Activated T-helper 1 cell treated with anti-CD3 and anti-CD28 coated beads, Interleukin-12 subunit alpha, Interleukin-12 subunit beta, Interleukin-2, Interleukin-4 antibody, amounts not matched to agents 30 ng/mL and 10 ng/mL and 1 ng/mL, durations not matched to agents 14 hours and 24 hours and 36 hours (primary cell): ENCODE data around the gene ZNF638. TPM values are rescaled to one million over a fixed set of nuclear protein-coding genes. Genes with fewer than 3 reads are reported as not detected.

Source experiments
- total RNA-seq: library from RNA; stranded (reverse); gene quantifications from 2 replicates; pipeline ENCODE4 v1.2.3, GENCODE V29; 2022

Gene ZNF638
- total RNA-seq, 1 donor from 2014 or later: 88.8 TPM

Other genes with a start within 250 kb of the ZNF638 start
- 11.4 and 14.7 TPM in 2 replicates for gene MCEE, start 201.6 kb upstream of the ZNF638 start, total RNA-seq
- gene MPHOSPH10, start 201.1 kb upstream of the ZNF638 start, total RNA-seq: 67.5 and 68.8 TPM in 2 replicates
- gene PAIP2B, start 104.7 kb upstream of the ZNF638 start, total RNA-seq: 0.41 and 0.44 TPM in 2 replicates
- gene DYSF, start 121.8 kb downstream of the ZNF638 start, total RNA-seq: not detected in 2 replicates